Endothelial cell of umbilical vein (primary cell): ENCODE measurements around the gene MYH7. TPM values are rescaled to one million over a fixed set of nuclear protein-coding genes. Genes with fewer than 3 reads are reported as not detected.

Experiments used
- BruUV-seq: library from RNA; stranded (reverse); fragments of 400-500 nt; replicated peaks from 2 replicates; lab custom pipeline; 2021; lab: Mats Ljungman, UMichigan
- CTCF ChIA-PET: fragments of 300-600, 350-600 bp; sonication (Branson Sonifier 250); formaldehyde crosslinking; loops from one replicate; lab custom pipeline; 2021; ENCODE audit warnings: antibody characterized with exemption, inconsistent platforms; lab: Charles Lee
- POLR2A ChIA-PET: fragments of 300-600, 350-600 bp; sonication (Branson Sonifier 250); formaldehyde crosslinking; loops from one replicate; lab custom pipeline; 2021; ENCODE audit warnings: antibody characterized with exemption, inconsistent platforms; lab: Charles Lee
- DNase-seq: peaks from one replicate; pipeline ENCODE4 v3.0.0-alpha.2; 2011; ENCODE audit warnings: low read depth, low spot score
- FAIRE-seq: peaks from 2 replicates; lab custom pipeline; 2011; peaks lifted over from hg19 to GRCh38; lab: Jason Lieb, UNC
- H2AFZ ChIP-seq: 2 replicates; pipeline ENCODE4 v1.6.0; 2012; ENCODE audit warnings: low read depth, low read length, control low read depth, inconsistent platforms
- H3K27ac ChIP-seq: 2 replicates; pipeline ENCODE4 v1.5.1; 2011; ENCODE audit warnings: low read depth, mild to moderate bottlenecking, control low read depth, low read length, moderate library complexity; ENCODE audit not compliant: insufficient read depth
- H3K27me3 ChIP-seq, 2 experiments: 2 replicates each; pipeline versions ENCODE4 v1.6.0 to v1.6.1; 2011; ENCODE audit warnings: low read length in 2 of 2, mixed read lengths in 1 of 2; ENCODE audit not compliant: control insufficient read depth in 2 of 2, insufficient read depth in 2 of 2
- H3K36me3 ChIP-seq, 2 experiments: 2 replicates in 1 of 2; 3 replicates in 1 of 2; pipeline ENCODE4 v1.5.1; 2011; ENCODE audit warnings: low read length in 2 of 2, mild to moderate bottlenecking in 1 of 2, moderate library complexity in 1 of 2; ENCODE audit not compliant: control insufficient read depth in 2 of 2, insufficient read depth in 2 of 2; ENCODE audit errors: extremely low read depth in 1 of 2
- H3K4me1 ChIP-seq: 3 replicates; pipeline ENCODE4 v1.5.1; 2011; ENCODE audit warnings: mild to moderate bottlenecking, low read length; ENCODE audit not compliant: control insufficient read depth, insufficient read depth; ENCODE audit errors: extremely low read depth
- H3K4me2 ChIP-seq: 2 replicates; pipeline ENCODE4 v1.6.1; 2011; ENCODE audit warnings: low read length, control low read depth, mixed read lengths; ENCODE audit not compliant: insufficient read depth
- H3K4me3 ChIP-seq, 3 experiments: fragments of 200-600 bp in 1 of 3; sonication (generic), shearing (Covaris generic) in 1 of 3; replicated peaks in 1 of 3; 2 replicates each; pipeline ENCODE4 v1.5.1; 2011 to 2016; ENCODE audit warnings: control low read depth in 3 of 3, low read length in 3 of 3, mild to moderate bottlenecking in 2 of 3, inconsistent platforms in 1 of 3, low read depth in 1 of 3, moderate library complexity in 1 of 3; ENCODE audit not compliant: insufficient read depth in 1 of 3
- H3K79me2 ChIP-seq: 2 replicates; pipeline ENCODE4 v1.6.0; 2012; ENCODE audit warnings: low read length, inconsistent platforms; ENCODE audit not compliant: control insufficient read depth, insufficient read depth
- H3K9ac ChIP-seq: replicated peaks from 2 replicates; pipeline ENCODE3; 2011; ENCODE audit warnings: low read length, control low read depth; ENCODE audit not compliant: insufficient read depth; ENCODE audit errors: extremely low read depth
- H3K9me1 ChIP-seq: replicated peaks from 3 replicates; pipeline ENCODE4 v1.6.0; 2011; ENCODE audit warnings: mild to moderate bottlenecking, low read length; ENCODE audit not compliant: control insufficient read depth, insufficient read depth; ENCODE audit errors: extremely low read depth
- H3K9me3 ChIP-seq: replicated peaks from 2 replicates; pipeline ENCODE4 v1.5.1; 2012; ENCODE audit warnings: low read length, inconsistent platforms; ENCODE audit not compliant: control insufficient read depth, insufficient read depth
- H4K20me1 ChIP-seq: replicated peaks from 2 replicates; pipeline ENCODE3; 2011; ENCODE audit warnings: mild to moderate bottlenecking, low read length; ENCODE audit not compliant: control insufficient read depth, insufficient read depth; ENCODE audit errors: extremely low read depth
- CTCF ChIP-seq, 2 donors: IDR thresholded peaks; 1 replicate in 1 of 2; 2 replicates in 1 of 2; pipeline ENCODE4 v1.5.1; 2011; ENCODE audit warnings: low read length in 2 of 2, mild to moderate bottlenecking in 2 of 2, moderate library complexity in 2 of 2, control low read depth in 1 of 2, inconsistent platforms in 1 of 2, low read depth in 1 of 2; ENCODE audit not compliant: insufficient read depth in 1 of 2; ENCODE audit errors: extremely low read depth in 1 of 2
- EZH2 ChIP-seq: IDR thresholded peaks from 2 replicates; pipeline ENCODE4 v1.6.1; 2012; ENCODE audit warnings: borderline replicate concordance, low read depth, mild to moderate bottlenecking, moderate library complexity, low read length, inconsistent platforms; ENCODE audit not compliant: severe bottlenecking
- FOS ChIP-seq: IDR thresholded peaks from 2 replicates; pipeline ENCODE4 v1.6.1; 2011; ENCODE audit warnings: mild to moderate bottlenecking, low read length, moderate library complexity, borderline replicate concordance; ENCODE audit not compliant: insufficient read depth
- GATA2 ChIP-seq: IDR thresholded peaks from 2 replicates; pipeline ENCODE4 v1.7.0; 2011; ENCODE audit warnings: low read depth, mild to moderate bottlenecking, moderate library complexity, mixed read lengths, low read length; ENCODE audit not compliant: insufficient read length, insufficient read depth
- JUN ChIP-seq: IDR thresholded peaks from 2 replicates; pipeline ENCODE4 v1.6.1; 2011; ENCODE audit warnings: borderline replicate concordance, low read depth; ENCODE audit not compliant: insufficient read length, insufficient read depth
- MYC ChIP-seq: IDR thresholded peaks from one replicate; pipeline ENCODE4 v1.6.1; 2011; ENCODE audit warnings: mild to moderate bottlenecking, low read depth, low read length
- POLR2A ChIP-seq: IDR thresholded peaks from 2 replicates; pipeline ENCODE4 v1.6.1; 2012; ENCODE audit warnings: low read depth, mild to moderate bottlenecking, control low read depth, low read length
- POLR2AphosphoS5 ChIP-seq: IDR thresholded peaks from 2 replicates; pipeline ENCODE4 v1.6.1; 2012; ENCODE audit warnings: low read depth, mild to moderate bottlenecking, control low read depth, low read length, moderate library complexity; ENCODE audit not compliant: insufficient read depth
- dilution Hi-C: fragments of 300-500 bp; cut with MboI; formaldehyde crosslinking; loops from one replicate; pipeline ENCODE4 v1.15.0; 2019; ENCODE audit warnings: low sequenced_read_pairs; ENCODE audit not compliant: extremely low pct_ligation_motif_present
- intact Hi-C: fragments of 100-400 bp; cut with micrococcal nuclease; formaldehyde crosslinking; loops from one replicate; pipeline ENCODE4 v1.10.0; 2022
- polyA plus RNA-seq, 4 experiments: library from polyadenylated mRNA; depleted of rRNA in 3 of 4; stranded (reverse) in 3 of 4; unstranded in 1 of 4; fragments of >200 nt; gene quantifications; 2 replicates each; pipeline versions ENCODE4 v1.2.1 to v1.2.3, GENCODE V29; 2011 to 2012; ENCODE audit warnings: missing spikeins in 1 of 4
- total RNA-seq: library from RNA; stranded (reverse); gene quantifications from 2 replicates; pipeline ENCODE4 v1.2.3, GENCODE V29; 2021
- TF ChIP-seq, protein P1 (sequence below): IDR thresholded peaks from 2 replicates; pipeline ENCODE4 v1.6.1; 2011; ENCODE audit not compliant: insufficient read depth, insufficient read length

The MYH7 gene
- total and polyA plus RNA-seq, 2 donors (not counting 3 experiments of a cell fraction or from before 2014, with no cell fraction given) = not detected

DNA sequence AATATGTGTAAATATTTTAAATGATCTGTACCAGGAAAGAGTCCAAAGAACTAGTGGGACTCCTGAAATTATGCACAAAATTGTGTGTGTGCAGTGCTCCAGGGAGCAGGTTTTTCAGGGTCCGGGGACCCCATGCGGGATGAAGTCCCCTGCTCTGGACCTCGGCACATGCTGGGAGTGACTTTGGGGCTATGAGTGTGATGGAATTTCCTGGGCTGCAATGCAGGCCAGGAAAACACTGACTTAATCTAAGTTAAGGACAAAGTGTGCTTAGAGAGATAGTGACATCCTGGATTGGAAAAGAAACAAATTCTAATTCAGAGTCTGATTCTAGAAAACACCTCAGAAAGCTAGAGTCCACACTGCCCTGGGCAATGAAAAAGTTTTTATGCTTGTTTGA is 21.2 kb downstream of the MYH7 start:
- Histone ChIP-seq H3K79me2 (no peaks in the 10 kb centered on the region), H3K9ac (no peak overlapping the region), H3K27ac (no peak overlapping the region), H2AFZ (no peak overlapping the region), H3K27me3 (no peaks in the 10 kb centered on the region), H3K36me3 (no peaks in the 10 kb centered on the region), H3K9me1 (no peaks in the 10 kb centered on the region), H3K9me3 (no peaks in the 10 kb centered on the region), H4K20me1 (no peaks in the 10 kb centered on the region), H3K4me2 (no peak overlapping the region), H3K4me1 (no peaks in the 10 kb centered on the region), H3K4me3 (no peak overlapping the region)
- CTCF ChIA-PET = interaction anchor here (1.8 kb wide), 1 partner anchor 34 kb away, joined by 4 read pairs; no protein-coding TSS in a partner anchor
- TF ChIP-seq MYC (no peak), POLR2A (no peak), JUN (no peak), CTCF (IDR thresholded peaks at IDR 0.05; ENCODE audit: extremely low read depth in 1 of 2, insufficient read depth in 1 of 2, low read depth in 1 of 2, low read length in 2 of 2) (no peak), FOS (no peak), POLR2AphosphoS5 (no peak), GATA2 (no peak), EZH2 (no peak)
- TF ChIP-seq, protein P1, sequence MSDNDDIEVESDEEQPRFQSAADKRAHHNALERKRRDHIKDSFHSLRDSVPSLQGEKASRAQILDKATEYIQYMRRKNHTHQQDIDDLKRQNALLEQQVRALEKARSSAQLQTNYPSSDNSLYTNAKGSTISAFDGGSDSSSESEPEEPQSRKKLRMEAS = no peak
- intact Hi-C loops = no loop called here
- dilution Hi-C loops = no loop called here
- FAIRE-seq (no peak), DNase-seq (no peak)
- no TSS peak for BruUV-seq
- POLR2A ChIA-PET = no interaction called here
